ENCODE data around the gene CCDC85C. TPM values are rescaled to one million over a fixed set of nuclear protein-coding genes. Genes with fewer than 3 reads are reported as not detected.

The CCDC85C gene
- total and polyA plus RNA-seq, 2 experiments from 2014 or later: 4.5 to 24.9 TPM

- Mint-ChIP-seq H3K4me1 (peaks cover 11% of the 10 kb centered on the region; the same call in 2 of the 3 replicates), H3K27ac (no peak overlapping the region), H3K27me3 (ENCODE audit: insufficient read depth, low read depth, poor library complexity) (peaks cover 13% of the 10 kb centered on the region), H3K9me3 (no peaks in the 10 kb centered on the region), H3K36me3 (ENCODE audit: low read depth) (no peaks in the 10 kb centered on the region; the same call in 2 of the 3 replicates), H3K4me3 (no peak overlapping the region; the same call in 2 of the 3 replicates)
- Histone ChIP-seq H3K27me3 (ENCODE audit: insufficient read depth) (no peaks in the 10 kb centered on the region), H3F3A (replicated peaks; ENCODE audit: low read depth) (no peaks in the 10 kb centered on the region), H3K27ac (ENCODE audit: low read depth) (no peak overlapping the region), H3K4me1 (ENCODE audit: insufficient read depth) (peaks cover 11% of the 10 kb centered on the region), H3K9me2 (ENCODE audit: insufficient read depth) (no peaks in the 10 kb centered on the region), H3K36me3 (ENCODE audit: insufficient read depth) (no peaks in the 10 kb centered on the region), H2AFZ (no peak overlapping the region), H3K4me2 (no peak overlapping the region), H3K79me2 (replicated peaks; ENCODE audit: insufficient read depth) (peaks cover 87% of the 10 kb centered on the region), H4K20me1 (replicated peaks; ENCODE audit: insufficient read depth) (peaks cover 59% of the 10 kb centered on the region), H3K4me3 (no peak overlapping the region)
- ATAC-seq (no peak), DNase-seq (ENCODE audit: low spot score) (no peak)
- TF ChIP-seq ZNF114 (CRISPR knock-in tag; IDR thresholded peaks at IDR 0.05): no peak
- no peak for TF ChIP-seq STAT1 (IDR thresholded peaks at IDR 0.05; ENCODE audit: unreplicated experiment)
- no peak for TF ChIP-seq REST (IDR thresholded peaks at IDR 0.05; ENCODE audit: unreplicated experiment)
- TF ChIP-seq POLR2AphosphoS5 (IDR thresholded peaks at IDR 0.05; ENCODE audit: low read depth): no peak
- no peak for TF ChIP-seq JUNB (IDR thresholded peaks at IDR 0.05; ENCODE audit: unreplicated experiment)
- TF ChIP-seq CREB1 (CRISPR knock-in tag; IDR thresholded peaks at IDR 0.05; ENCODE audit: low read depth): no peak
- TF ChIP-seq CTCF (conservative IDR thresholded peaks at IDR 0.05; ENCODE audit: low read depth in 2 of 2): no peak
- no peak for TF ChIP-seq ZNF462 (CRISPR knock-in tag; IDR thresholded peaks at IDR 0.05)
- no peak for TF ChIP-seq EZH2 (IDR thresholded peaks at IDR 0.05; ENCODE audit: low read depth, unreplicated experiment)
- TF ChIP-seq ZNF331 (CRISPR knock-in tag; IDR thresholded peaks at IDR 0.05; ENCODE audit: low read depth): no peak
- TF ChIP-seq ETS1 (IDR thresholded peaks at IDR 0.05): no peak
- no peak for TF ChIP-seq EZH2phosphoT487 (IDR thresholded peaks at IDR 0.05; ENCODE audit: unreplicated experiment)
- no peak for TF ChIP-seq NANOG (IDR thresholded peaks at IDR 0.05; ENCODE audit: borderline replicate concordance)
Measured at GRCh38 chr14:99484106-99484505, 119.9 kb downstream of the CCDC85C start.
